Endothelial cell of umbilical vein (primary cell): ENCODE data around the gene CDH23. TPM values are rescaled to one million over a fixed set of nuclear protein-coding genes. Genes with fewer than 3 reads are reported as not detected.

Source experiments
- BruUV-seq: library from RNA; stranded (reverse); fragments of 400-500 nt; replicated peaks from 2 replicates; lab custom pipeline; 2021; lab: Mats Ljungman, UMichigan
- CTCF ChIA-PET: fragments of 300-600, 350-600 bp; sonication (Branson Sonifier 250); formaldehyde crosslinking; loops from one replicate; lab custom pipeline; 2021; ENCODE audit warnings: antibody characterized with exemption, inconsistent platforms; lab: Charles Lee
- POLR2A ChIA-PET: fragments of 300-600, 350-600 bp; sonication (Branson Sonifier 250); formaldehyde crosslinking; loops from one replicate; lab custom pipeline; 2021; ENCODE audit warnings: antibody characterized with exemption, inconsistent platforms; lab: Charles Lee
- DNase-seq: peaks from one replicate; pipeline ENCODE4 v3.0.0-alpha.2; 2011; ENCODE audit warnings: low read depth, low spot score
- FAIRE-seq: peaks from 2 replicates; lab custom pipeline; 2011; peaks lifted over from hg19 to GRCh38; lab: Jason Lieb, UNC
- H2AFZ ChIP-seq: 2 replicates; pipeline ENCODE4 v1.6.0; 2012; ENCODE audit warnings: low read depth, low read length, control low read depth, inconsistent platforms
- H3K27ac ChIP-seq: 2 replicates; pipeline ENCODE4 v1.5.1; 2011; ENCODE audit warnings: low read depth, mild to moderate bottlenecking, control low read depth, low read length, moderate library complexity; ENCODE audit not compliant: insufficient read depth
- H3K27me3 ChIP-seq, 2 experiments: 2 replicates each; pipeline versions ENCODE4 v1.6.0 to v1.6.1; 2011; ENCODE audit warnings: low read length in 2 of 2, mixed read lengths in 1 of 2; ENCODE audit not compliant: control insufficient read depth in 2 of 2, insufficient read depth in 2 of 2
- H3K36me3 ChIP-seq, 2 experiments: 2 replicates in 1 of 2; 3 replicates in 1 of 2; pipeline ENCODE4 v1.5.1; 2011; ENCODE audit warnings: low read length in 2 of 2, mild to moderate bottlenecking in 1 of 2, moderate library complexity in 1 of 2; ENCODE audit not compliant: control insufficient read depth in 2 of 2, insufficient read depth in 2 of 2; ENCODE audit errors: extremely low read depth in 1 of 2
- H3K4me1 ChIP-seq: 3 replicates; pipeline ENCODE4 v1.5.1; 2011; ENCODE audit warnings: mild to moderate bottlenecking, low read length; ENCODE audit not compliant: control insufficient read depth, insufficient read depth; ENCODE audit errors: extremely low read depth
- H3K4me2 ChIP-seq: 2 replicates; pipeline ENCODE4 v1.6.1; 2011; ENCODE audit warnings: low read length, control low read depth, mixed read lengths; ENCODE audit not compliant: insufficient read depth
- H3K4me3 ChIP-seq, 3 experiments: fragments of 200-600 bp in 1 of 3; sonication (generic), shearing (Covaris generic) in 1 of 3; replicated peaks in 1 of 3; 2 replicates each; pipeline ENCODE4 v1.5.1; 2011 to 2016; ENCODE audit warnings: control low read depth in 3 of 3, low read length in 3 of 3, mild to moderate bottlenecking in 2 of 3, inconsistent platforms in 1 of 3, low read depth in 1 of 3, moderate library complexity in 1 of 3; ENCODE audit not compliant: insufficient read depth in 1 of 3
- H3K79me2 ChIP-seq: 2 replicates; pipeline ENCODE4 v1.6.0; 2012; ENCODE audit warnings: low read length, inconsistent platforms; ENCODE audit not compliant: control insufficient read depth, insufficient read depth
- H3K9ac ChIP-seq: replicated peaks from 2 replicates; pipeline ENCODE3; 2011; ENCODE audit warnings: low read length, control low read depth; ENCODE audit not compliant: insufficient read depth; ENCODE audit errors: extremely low read depth
- H3K9me1 ChIP-seq: replicated peaks from 3 replicates; pipeline ENCODE4 v1.6.0; 2011; ENCODE audit warnings: mild to moderate bottlenecking, low read length; ENCODE audit not compliant: control insufficient read depth, insufficient read depth; ENCODE audit errors: extremely low read depth
- H3K9me3 ChIP-seq: replicated peaks from 2 replicates; pipeline ENCODE4 v1.5.1; 2012; ENCODE audit warnings: low read length, inconsistent platforms; ENCODE audit not compliant: control insufficient read depth, insufficient read depth
- H4K20me1 ChIP-seq: replicated peaks from 2 replicates; pipeline ENCODE3; 2011; ENCODE audit warnings: mild to moderate bottlenecking, low read length; ENCODE audit not compliant: control insufficient read depth, insufficient read depth; ENCODE audit errors: extremely low read depth
- CTCF ChIP-seq, 2 donors: IDR thresholded peaks; 1 replicate in 1 of 2; 2 replicates in 1 of 2; pipeline ENCODE4 v1.5.1; 2011; ENCODE audit warnings: low read length in 2 of 2, mild to moderate bottlenecking in 2 of 2, moderate library complexity in 2 of 2, control low read depth in 1 of 2, inconsistent platforms in 1 of 2, low read depth in 1 of 2; ENCODE audit not compliant: insufficient read depth in 1 of 2; ENCODE audit errors: extremely low read depth in 1 of 2
- EZH2 ChIP-seq: IDR thresholded peaks from 2 replicates; pipeline ENCODE4 v1.6.1; 2012; ENCODE audit warnings: borderline replicate concordance, low read depth, mild to moderate bottlenecking, moderate library complexity, low read length, inconsistent platforms; ENCODE audit not compliant: severe bottlenecking
- FOS ChIP-seq: IDR thresholded peaks from 2 replicates; pipeline ENCODE4 v1.6.1; 2011; ENCODE audit warnings: mild to moderate bottlenecking, low read length, moderate library complexity, borderline replicate concordance; ENCODE audit not compliant: insufficient read depth
- GATA2 ChIP-seq: IDR thresholded peaks from 2 replicates; pipeline ENCODE4 v1.7.0; 2011; ENCODE audit warnings: low read depth, mild to moderate bottlenecking, moderate library complexity, mixed read lengths, low read length; ENCODE audit not compliant: insufficient read length, insufficient read depth
- JUN ChIP-seq: IDR thresholded peaks from 2 replicates; pipeline ENCODE4 v1.6.1; 2011; ENCODE audit warnings: borderline replicate concordance, low read depth; ENCODE audit not compliant: insufficient read length, insufficient read depth
- MYC ChIP-seq: IDR thresholded peaks from one replicate; pipeline ENCODE4 v1.6.1; 2011; ENCODE audit warnings: mild to moderate bottlenecking, low read depth, low read length
- POLR2A ChIP-seq: IDR thresholded peaks from 2 replicates; pipeline ENCODE4 v1.6.1; 2012; ENCODE audit warnings: low read depth, mild to moderate bottlenecking, control low read depth, low read length
- POLR2AphosphoS5 ChIP-seq: IDR thresholded peaks from 2 replicates; pipeline ENCODE4 v1.6.1; 2012; ENCODE audit warnings: low read depth, mild to moderate bottlenecking, control low read depth, low read length, moderate library complexity; ENCODE audit not compliant: insufficient read depth
- dilution Hi-C: fragments of 300-500 bp; cut with MboI; formaldehyde crosslinking; loops from one replicate; pipeline ENCODE4 v1.15.0; 2019; ENCODE audit warnings: low sequenced_read_pairs; ENCODE audit not compliant: extremely low pct_ligation_motif_present
- intact Hi-C: fragments of 100-400 bp; cut with micrococcal nuclease; formaldehyde crosslinking; loops from one replicate; pipeline ENCODE4 v1.10.0; 2022
- polyA plus RNA-seq, 4 experiments: library from polyadenylated mRNA; depleted of rRNA in 3 of 4; stranded (reverse) in 3 of 4; unstranded in 1 of 4; fragments of >200 nt; gene quantifications; 2 replicates each; pipeline versions ENCODE4 v1.2.1 to v1.2.3, GENCODE V29; 2011 to 2012; ENCODE audit warnings: missing spikeins in 1 of 4
- total RNA-seq: library from RNA; stranded (reverse); gene quantifications from 2 replicates; pipeline ENCODE4 v1.2.3, GENCODE V29; 2021
- TF ChIP-seq, protein P1 (sequence below): IDR thresholded peaks from 2 replicates; pipeline ENCODE4 v1.6.1; 2011; ENCODE audit not compliant: insufficient read depth, insufficient read length

The CDH23 gene
- total and polyA plus RNA-seq, 2 donors (not counting 3 experiments of a cell fraction or from before 2014, with no cell fraction given): not detected

DNA sequence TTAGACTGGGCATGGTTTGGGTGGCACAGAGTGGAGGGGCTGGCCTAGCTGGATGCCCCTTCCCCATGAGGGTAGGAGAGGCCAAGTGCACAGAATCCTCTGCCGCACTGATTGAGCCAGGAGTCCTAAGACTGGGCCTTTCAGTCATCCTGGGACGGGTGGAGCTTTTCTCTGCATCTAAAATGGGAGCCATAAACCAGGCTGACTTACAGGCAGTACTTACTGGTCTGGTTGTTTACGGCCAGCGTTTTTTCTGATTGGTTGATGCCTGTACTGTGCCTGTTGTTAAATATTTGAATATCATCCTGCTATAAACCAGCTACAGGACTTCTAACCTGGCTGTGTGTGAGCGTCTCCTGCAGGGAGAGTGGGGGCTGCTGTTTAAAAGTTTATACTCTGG, 107.8 kb downstream of the CDH23 start:
- intact Hi-C loops: no loop called here

More for the DNA sequence above, 107.8 kb downstream of the CDH23 start:
- no peak overlapping the region for H3K9ac ChIP-seq
- no peak overlapping the region for H3K4me3 ChIP-seq
- H4K20me1 ChIP-seq: no peaks in the 10 kb centered on the region
- dilution Hi-C loops: no loop called here
- H2AFZ ChIP-seq: no peak overlapping the region
- H3K27me3 ChIP-seq: peaks cover 0 to 12% of the 10 kb centered on the region in 2 experiments
- no TSS peak for BruUV-seq
- no peak overlapping the region for H3K4me2 ChIP-seq
- FAIRE-seq (no peak), DNase-seq (no peak)
- ChIA-PET POLR2A (no interaction called here), CTCF (no interaction called here)
- TF ChIP-seq POLR2A (no peak), GATA2 (no peak), CTCF (IDR thresholded peaks at IDR 0.05; ENCODE audit: extremely low read depth in 1 of 2, insufficient read depth in 1 of 2, low read depth in 1 of 2, low read length in 2 of 2) (no peak), JUN (no peak), POLR2AphosphoS5 (no peak), FOS (no peak), MYC (no peak), EZH2 (no peak)
- TF ChIP-seq, protein P1, sequence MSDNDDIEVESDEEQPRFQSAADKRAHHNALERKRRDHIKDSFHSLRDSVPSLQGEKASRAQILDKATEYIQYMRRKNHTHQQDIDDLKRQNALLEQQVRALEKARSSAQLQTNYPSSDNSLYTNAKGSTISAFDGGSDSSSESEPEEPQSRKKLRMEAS: no peak
- no peaks in the 10 kb centered on the region for H3K79me2 ChIP-seq
- H3K9me3 ChIP-seq: no peaks in the 10 kb centered on the region
- H3K27ac ChIP-seq: no peak overlapping the region
- H3K4me1 ChIP-seq: no peaks in the 10 kb centered on the region
- no peaks in the 10 kb centered on the region for H3K9me1 ChIP-seq
- H3K36me3 ChIP-seq: no peaks in the 10 kb centered on the region
